Mesenteric fat pad (tissue), 1 donor: ENCODE measurements around the gene ANKRD13B. TPM values are rescaled to one million over a fixed set of nuclear protein-coding genes. Genes with fewer than 3 reads are reported as not detected.
A peak's percentile ranks its signal among the peaks of the same experiment; 100 is the strongest.

Experiments
- DNase-seq: peaks from one replicate; pipeline ENCODE4 v3.0.0-alpha.2; 2020; ENCODE audit warnings: low spot score
- total RNA-seq: library from RNA; stranded (reverse); fragmentation: NEBNext Ultra II Directional; extraction: Animal tissue kit (Norgen Biotek cat#: 25700); gene quantifications from one replicate; pipeline ENCODE4 v1.2.1, GENCODE V29; 2021
- donor health status: DM: yes; HTN: yes; CAD: no.

ANKRD13B gene
- total RNA-seq, 1 donor from 2014 or later = 11.5 TPM

DNA sequence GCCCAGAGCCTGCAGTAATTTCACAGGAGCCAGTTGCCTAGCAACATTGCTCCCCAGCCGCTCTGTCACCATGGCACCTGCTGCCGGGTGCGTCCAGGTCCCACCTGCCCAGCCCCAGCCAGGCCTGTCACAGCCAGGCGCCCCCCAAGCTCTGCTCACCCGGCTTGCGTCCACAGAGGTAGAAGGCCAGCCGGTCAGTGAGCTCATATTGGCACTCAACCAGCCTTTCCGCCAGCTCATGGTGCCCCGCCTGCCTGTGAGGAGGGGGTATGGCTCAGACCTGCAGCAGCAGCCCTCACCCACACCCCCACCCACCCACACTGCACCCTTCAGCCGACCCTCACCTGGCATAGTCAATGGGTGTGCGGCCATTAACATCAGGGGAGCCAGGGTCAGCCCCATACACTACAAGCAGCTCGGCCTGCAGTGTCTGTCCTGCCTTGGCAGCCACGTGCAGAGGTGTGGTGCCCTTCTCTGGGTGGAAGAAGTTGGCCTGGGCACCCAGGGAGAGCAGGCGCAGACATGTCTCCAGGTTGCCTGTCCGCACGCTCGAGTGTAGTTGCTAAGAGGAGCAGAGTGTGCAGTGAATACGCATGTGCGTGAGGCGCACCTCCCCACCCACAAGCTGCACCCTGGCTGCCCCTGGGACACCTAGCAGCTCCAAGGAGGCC lies 11.2 kb upstream of the ANKRD13B start:
- DNase-seq = no peak

DNA sequence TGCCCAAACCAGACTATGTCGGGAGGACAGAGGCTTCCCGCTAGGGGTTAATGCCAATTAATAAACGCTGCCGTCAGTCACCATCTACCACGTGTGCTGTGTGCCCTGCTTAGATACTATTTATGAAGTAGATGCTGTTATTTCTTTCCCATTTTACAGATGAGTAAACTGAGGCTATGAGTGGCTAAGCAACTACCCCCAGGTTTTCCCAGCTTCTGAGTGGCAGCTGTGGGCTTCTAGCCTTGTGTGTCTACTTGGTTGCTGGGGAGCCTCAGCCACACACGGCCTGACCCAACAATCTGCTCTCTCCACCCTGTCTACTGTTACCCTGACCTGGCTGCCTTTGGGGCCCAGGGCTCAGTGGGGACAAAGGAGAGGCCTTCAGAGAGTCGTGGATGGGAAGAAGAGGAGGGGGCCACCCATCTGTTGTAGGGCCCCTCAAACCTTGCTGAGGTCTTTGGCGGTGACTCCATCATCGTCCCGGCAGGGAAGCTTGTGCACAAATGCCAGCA lies 10.6 kb upstream of the ANKRD13B start:
- no peak for DNase-seq

DNA sequence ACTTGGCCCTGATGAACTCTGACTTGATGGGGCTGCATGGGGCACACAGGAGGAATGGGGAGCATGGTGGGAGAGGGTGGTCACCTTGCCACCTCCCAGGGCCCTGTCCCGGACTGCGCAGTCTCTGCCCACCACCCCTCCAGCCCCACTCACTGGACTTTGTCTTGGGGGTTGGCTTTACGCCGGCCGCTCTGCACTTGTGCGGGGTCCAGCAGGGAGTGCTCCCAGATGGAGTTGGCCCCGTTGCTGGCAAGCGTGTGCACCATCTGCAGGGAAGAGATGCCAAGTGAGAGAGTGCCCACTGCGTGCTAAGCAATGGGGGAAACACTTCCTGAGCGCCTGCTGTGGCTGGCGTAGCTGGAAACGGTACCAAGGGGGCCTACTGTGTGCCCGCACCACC lies 10.2 kb upstream of the ANKRD13B start:
- DNase-seq = no peak

DNA sequence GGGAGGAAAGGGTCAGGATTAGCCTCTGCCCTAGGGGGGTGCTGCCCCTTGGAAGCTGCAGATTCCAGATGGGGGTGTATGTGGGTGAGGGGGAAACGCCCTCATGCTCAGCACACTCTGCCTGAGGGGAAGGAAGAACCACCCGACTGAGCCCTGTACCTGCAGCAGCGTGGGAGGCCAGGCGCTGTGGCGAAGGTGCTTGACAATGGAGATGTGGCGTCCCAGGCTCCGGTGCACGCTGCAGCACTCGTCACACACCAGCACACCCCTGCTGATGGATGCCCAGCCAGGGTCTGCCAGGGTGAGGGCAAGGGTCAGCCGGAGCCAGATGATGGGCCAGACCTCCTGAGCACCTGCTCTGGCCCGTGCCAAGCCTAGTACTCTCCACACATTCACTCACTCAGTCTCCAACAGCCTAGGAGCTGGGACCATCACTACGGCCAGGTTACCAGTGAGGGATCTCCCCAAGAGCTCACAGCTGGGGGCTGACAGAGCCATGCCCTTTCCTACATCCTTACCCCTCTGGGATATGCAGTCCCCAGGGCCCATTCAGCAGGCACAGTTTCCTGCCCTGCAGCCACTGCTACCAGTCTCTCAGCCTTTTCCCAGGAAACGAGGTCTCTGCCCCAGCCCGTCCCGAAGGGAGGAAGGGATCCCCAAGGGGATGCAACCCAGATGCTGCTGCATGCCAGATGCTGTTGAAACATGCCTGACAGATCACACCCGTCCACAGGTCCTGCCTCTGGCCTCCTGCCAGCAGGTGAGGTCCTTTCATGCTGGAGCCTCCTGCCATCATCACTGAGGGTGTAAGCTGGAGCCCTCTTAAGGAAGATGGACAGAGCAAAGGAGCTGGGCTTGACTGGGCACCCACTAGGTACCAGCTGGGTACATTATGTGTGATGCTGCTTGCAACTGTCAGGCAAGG lies 9.3 kb upstream of the ANKRD13B start:
- no peak for DNase-seq

DNA sequence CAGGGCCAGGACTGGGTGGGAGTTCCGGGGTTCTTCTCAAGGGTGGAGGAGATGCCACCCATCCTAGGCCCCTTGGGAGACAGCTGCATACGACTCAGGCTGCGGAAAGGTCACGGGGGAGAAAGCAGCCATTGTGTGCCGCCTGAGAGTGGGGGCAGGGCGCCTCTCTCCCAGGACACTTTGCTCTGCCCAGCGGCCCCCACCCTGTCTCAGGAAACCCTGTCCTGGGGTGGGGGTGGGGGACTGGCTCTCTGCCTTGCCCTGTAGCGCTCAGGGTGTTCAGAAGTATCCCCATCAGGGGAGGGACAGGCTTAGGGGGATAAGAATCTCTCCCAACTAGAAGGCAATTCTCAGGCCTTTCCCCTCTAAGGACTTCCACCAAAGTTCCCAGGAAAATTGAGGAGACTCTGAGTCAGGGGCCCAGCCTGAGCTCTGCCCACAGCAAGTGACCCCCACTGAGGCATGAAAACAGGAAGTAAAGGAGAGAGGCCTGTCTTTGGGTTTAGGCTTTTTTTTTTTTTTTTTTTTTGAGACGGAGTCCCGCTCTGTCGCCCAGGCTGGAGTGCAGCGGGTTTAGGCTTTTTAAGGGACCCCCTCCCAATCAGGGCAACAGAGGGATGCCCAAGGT lies 8.4 kb upstream of the ANKRD13B start:
- DNase-seq = no peak

DNA sequence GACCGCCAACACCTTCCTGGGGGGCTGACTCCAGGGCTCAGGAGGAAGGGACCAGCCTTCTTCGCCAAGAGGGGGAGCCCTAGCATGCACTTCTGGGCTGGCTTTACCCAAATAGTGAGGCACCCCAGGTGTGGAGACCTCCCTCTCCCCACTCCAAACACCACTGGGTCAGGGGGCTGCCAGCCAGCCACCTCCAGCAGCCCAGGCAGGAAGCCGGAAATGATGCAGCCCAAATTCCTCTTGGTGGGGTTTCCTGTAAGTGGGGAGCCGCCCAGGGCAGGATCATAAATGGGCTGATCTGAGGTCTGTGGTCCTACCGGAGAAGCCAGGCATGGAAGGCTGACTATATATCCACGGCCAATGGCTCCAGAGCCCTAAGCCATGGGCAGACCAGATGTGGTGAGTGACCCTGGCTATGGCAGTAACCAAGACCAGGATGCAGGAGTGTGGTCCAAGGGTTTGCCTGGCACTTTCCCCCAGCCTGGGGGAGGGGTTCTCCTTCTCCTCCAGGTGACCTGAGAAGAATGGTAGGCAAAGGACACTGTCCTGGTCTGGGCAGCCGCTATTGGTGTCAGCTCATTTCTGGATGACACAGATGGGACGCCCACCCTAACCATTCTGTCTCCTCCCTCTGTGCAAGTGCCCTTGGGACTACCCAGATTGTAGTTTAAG lies 7.7 kb upstream of the ANKRD13B start:
- no peak for DNase-seq

DNA sequence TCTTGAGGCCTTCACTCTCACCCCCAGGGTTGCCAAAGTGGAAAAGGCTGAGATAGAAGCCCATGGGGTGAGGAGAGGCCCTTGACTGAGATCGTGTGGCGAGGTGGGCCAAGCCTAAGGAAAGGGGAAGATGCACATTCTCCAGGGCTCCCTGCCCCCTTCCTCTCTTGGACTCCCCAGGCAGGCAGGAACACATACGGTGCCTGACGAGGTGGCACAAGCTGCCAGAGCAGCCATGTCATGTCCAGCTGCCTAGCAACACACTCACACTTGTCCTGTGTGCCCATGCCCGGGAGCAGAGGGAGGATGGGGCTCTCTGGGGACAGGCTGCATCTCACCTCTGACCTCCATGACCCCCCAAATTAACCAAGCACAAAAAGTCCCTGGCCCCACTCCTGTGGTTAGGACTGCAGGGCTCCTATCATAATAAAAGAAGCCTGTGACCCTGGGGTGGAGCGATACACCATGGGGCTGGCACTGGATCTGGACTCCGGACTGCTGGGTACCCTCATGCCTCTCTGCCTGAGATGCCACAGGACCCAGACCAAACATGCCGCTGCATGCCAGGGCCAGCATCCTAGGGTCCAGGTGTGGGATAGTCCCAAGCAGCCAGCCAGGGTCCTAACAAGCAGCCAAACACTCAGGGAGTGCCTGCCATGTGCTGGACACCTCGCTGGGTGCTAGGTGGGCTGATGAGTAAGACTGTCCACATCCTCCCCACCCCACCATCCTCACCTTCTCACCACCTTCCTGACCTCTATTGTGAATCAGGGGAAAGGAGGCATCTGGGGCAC lies 6.1 kb upstream of the ANKRD13B start:
- no peak for DNase-seq

DNA sequence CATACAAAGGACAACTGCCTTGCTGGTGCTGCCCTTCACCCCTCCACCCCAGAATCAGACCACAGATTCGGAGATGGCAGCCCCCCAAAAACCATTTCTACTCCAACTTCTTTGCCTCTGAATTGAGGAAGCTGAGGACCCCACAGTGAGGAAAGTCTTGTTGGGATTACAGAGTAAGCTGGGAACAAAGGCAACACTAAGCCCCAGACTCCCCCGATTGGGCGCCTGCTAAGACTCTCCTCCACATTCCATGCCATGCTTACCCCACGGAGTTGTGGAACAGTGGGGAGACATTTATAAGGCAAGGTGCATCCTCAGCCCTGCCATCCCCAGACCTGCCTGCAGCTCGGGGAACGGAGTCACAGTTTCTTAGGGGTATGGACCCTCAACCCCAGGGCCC lies 5.3 kb upstream of the ANKRD13B start:
- DNase-seq = no peak

DNA sequence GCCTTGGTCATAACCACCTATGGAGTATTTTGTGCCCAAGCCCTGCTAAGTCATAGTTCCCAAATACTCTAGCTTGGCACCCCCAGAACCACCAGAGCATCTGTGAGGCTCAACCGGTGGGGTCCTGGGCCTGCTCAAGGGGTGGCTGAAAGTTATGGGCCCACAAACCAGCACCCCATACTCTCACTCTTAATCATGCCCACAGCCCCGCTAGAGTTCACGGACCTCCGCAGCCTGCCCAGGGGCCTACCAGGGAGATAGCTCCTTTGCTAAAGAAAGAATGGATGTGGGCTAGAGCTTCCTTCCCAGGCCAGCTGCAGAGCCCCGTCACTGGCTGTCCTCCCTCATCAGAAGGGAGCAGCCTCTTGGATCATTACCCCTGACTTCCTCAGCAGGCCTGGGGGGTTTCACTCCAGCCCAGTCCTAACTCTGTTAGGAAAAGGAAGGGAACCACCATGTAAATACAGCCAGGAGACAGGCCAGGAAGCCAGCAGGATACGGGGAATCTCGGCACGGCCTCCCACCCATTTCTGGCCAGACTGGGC lies 4.8 kb upstream of the ANKRD13B start:
- no peak for DNase-seq

DNA sequence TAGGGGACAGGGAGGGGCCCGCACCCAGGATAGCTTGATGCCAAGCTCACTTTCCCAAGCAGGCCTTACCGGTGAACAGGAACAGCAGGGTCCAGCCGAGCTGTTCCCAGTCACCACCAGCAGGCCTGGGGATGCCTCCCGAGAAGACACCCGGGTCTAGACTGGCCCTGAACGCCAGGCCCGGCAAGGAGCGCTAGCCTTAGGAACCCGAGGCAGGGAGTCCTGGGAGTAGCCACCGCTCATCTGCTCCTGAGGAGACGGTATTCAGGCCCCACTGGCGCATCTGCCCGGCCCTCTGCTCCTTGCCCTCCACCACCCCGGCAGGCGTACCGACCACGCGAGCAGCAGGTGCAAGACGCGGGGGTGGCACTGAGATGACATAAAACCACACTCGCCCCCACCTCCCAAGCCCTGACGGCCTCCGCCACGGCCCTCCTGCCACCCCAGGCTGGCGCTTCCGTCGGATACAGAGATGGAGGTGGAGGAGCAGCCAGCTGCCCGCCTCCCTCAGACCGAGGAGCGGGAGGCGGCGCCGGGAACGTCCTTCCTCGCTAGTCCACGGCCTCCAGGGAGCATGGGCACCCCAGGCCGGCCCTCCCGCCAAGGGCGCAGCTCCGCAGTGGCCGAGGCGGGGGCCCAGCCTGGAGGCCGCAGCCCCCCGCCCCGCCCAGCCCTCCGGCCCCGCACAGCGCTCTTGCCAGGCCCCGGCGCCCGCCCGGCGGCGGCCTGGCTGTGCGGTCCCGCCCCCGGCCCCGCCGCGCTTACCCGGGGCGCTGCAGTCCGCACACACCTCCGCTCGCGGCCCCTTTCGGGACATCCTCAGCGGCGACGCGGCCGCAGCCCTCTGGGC lies 4.1 kb upstream of the ANKRD13B start:
- DNase-seq = no peak

DNA sequence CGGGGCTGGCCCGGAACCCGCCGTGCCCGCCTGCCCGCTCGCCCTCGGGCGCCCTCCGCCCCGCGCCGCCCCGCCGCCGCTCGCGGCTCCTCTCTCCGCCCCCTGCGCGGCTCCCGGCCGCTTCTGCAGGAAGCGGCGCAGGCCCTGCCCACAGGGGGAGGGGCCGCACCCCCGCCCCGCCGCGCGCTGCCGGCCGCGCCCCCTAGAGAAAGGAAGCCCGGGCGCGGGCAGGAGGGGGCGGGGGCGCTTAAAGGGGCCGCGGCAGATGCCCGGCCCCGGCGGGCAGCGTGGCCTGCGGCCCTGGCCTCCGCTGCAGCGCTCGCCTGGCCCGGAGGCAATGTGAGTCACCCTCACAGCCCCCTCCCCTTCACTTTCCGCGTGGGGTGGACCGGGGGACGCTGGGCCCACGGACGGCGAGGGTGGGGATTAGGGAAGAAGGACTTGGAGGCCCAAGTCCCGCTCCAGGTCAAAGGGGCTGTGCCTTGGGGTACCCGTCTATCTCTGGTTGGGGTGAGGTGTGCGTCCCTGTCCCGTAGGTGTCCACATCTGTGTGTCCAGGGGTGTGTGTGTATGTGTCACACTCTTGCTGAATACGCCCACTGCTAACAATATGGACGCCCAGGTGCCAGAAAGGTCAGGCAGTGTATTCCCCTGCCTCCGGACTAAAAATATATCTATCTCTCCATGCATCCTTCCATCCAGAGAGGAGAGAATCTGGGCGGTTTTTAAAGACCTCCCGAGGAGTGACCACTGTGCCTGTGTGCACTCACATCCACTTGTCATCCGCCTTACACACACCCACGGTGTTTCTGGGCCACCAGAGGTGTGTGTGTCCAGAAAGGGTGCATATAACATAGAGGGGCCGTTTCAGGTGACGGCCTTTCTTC lies 3.2 kb upstream of the ANKRD13B start, which contains the start of gene GIT1:
GIT1 (minus strand) TSS at position 125 of the 887 bp plus-strand sequence. CDS start 270 bp downstream, outside the sequence.
- no peak for DNase-seq

DNA sequence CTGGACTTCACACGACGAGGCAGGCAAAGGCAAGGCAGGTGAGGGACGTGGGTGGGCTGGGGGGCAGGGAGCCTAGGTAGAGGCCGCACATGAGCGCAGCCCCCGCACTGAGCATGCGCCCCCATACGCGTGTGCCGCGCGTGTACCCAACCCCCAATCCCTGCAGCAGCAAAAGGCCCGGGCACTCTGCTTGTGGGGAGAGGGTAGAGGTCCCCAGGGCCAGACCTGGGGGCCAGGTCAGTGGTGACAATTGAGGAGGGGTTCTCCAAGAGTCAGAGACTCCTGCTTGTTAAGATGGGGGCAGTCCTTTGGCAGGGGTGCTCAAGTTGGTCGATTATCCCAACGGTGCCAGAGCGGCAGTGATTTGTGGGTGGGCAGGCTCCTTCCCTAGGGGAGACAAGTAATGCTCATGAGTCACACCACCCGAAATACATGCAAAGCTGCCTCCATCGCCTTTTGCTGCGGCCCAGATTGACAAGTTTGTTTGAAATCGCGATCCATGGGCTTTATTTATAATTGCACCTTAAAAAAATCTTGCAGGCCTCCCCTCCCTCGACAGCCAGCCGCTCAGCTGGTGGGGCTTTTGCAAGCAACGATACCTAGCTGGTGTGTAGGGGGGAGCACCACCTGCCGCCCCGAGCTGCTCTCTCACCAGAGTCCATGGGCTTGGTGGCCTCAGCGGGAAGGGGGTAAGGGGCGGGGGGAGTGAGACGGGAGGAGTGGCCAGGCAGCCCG lies 2.4 kb upstream of the ANKRD13B start:
- no peak for DNase-seq

DNA sequence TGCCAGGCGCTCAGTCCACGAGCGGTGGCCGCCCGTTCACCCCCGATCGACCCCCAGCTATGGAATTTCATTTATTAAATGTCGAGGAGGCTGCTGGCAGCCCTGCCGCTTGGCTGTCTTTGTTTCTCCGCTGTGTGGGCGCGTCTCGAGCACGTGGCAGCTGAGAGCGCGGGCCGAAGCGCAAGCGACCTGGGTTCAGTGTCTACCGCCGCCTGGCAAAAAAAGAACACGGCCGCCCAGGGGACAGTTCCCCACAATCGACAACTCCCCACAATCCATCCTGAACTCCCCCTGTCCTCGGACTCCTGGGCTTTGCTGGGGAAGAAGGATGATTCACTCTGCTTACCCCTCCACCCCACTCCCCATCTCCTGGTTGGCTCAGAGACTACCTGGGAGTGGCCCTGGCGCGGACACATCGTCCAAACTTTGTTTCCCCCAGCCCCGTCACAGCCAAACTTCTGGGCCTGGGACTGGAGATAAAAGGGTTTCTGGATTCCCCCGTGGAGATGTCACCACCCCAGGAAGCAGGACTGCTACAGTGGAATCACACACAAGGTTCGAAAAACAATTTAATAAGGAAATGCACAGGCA lies 1.7 kb upstream of the ANKRD13B start:
- no peak for DNase-seq

DNA sequence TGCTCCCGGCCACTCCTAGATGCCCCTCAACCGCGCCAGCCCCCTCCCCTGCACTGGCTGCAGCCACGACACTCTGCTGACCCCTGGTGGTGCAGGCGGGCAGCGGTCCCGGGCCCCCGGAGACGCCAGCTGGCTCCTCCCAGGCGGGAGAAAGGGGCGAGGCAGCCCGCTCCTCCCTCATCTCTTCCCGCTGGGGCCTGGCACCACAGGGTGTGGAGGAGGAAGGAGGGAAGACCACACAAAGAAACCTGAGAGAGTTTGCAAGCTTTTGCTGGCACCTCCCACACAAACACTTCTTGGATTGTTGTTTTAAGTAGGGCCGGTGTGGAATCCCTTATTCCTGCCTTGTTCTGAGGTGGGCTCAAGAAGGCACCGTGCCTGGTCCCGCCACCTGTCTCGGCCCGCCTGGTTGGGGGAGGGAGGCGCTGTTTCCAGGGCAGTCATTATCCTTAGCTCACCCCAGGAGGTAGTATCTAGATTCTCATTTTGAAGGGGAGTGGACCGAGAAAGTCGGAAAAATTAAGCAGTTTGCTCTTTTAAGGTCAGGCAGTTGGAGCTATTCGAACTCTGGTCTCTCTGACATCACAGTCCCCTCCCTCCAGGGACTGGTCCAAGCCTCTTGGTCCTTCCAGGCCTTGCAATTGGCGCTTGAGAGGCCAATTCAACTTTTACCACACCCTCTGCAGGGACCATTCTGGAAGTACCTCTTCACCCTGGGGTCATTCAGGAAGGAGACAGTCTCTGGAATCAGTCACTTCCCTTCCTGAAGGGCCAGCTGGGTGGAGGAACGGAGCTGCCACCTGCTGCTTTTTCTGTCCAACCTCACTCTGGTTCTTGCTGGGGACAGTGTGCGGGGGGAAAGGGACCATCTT lies 959 bp upstream of the ANKRD13B start:
- peak; percentile 95 for DNase-seq

DNA sequence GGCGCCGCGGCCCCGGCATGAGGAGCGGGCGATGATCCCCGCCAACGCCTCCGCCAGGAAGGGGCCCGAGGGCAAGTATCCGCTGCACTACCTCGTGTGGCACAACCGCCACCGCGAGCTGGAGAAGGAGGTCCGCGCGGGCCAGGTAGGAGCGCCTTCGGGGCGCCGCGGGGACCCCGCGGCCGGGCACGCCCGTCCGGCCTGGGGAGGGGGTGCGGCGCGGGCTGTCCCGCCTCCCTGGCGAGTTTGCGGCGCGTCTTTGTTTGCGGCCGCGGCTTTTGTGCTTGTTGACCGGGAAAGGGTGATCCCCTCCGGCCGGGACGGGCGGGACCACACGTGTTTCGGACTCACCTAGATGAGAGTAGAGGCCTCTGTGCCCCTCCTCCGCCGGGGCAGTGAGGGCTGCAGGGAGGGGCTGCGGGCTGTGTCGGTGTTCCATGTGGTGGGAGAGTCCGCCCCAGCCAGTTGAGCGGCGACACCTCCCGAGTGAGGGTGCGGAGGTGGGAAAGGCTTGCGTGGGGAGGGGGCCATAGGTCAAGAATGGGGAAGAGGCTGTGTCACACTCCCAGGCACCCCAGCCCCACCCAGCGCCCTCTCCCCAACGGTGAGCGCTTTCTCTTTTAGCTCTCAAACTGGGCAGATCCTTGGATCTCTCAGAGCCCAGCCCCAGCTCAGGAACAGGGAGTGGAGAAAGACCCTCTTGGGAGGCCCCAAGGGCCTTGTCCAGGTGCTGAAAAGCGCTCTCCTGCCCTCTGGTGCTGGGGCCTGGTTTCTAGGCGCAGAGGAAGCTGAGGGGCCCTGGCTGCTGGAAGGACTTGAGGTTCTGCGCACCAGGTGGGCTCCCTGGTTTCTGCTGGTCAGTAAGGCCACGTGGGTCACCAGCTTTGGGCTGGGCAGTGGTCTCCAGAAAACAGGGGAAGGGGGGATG lies 923 bp downstream of the ANKRD13B start:
- no peak for DNase-seq
